Measurements from ENCODE around the gene TIPRL. TPM values are rescaled to one million over a fixed set of nuclear protein-coding genes. Genes with fewer than 3 reads are reported as not detected.
A peak's percentile ranks its signal among the peaks of the same experiment; 100 is the strongest.

The TIPRL gene
- total RNA-seq, 1 donor from 2014 or later: 23.7 TPM

GRCh38 chr1:168234846-168235547 is 56.2 kb downstream of the TIPRL start:
- intact Hi-C loops (cut with DNase I): no loop called here
- Histone ChIP-seq H3K4me1 (peaks cover 32% of the 10 kb centered on the region), H3K27me3 (ENCODE audit: low read depth) (no peaks in the 10 kb centered on the region), H3K36me3 (peaks cover 95% of the 10 kb centered on the region), H3K4me3 (no peak overlapping the region), H3K9me3 (no peaks in the 10 kb centered on the region), H3K27ac (no peak overlapping the region)
- ATAC-seq: peak; percentile 74 to 79
- peak; percentile 57 for TF ChIP-seq CTCF (IDR thresholded peaks at IDR 0.05)
- DNase-seq: no peak

GRCh38 chr1:168235548-168235885 is 56.8 kb downstream of the TIPRL start:
- no peak for TF ChIP-seq CTCF (IDR thresholded peaks at IDR 0.05)
- H3K36me3 ChIP-seq: peaks cover 99% of the 10 kb centered on the region
- no peak for DNase-seq
- no peaks in the 10 kb centered on the region for H3K27me3 ChIP-seq (ENCODE audit: low read depth)
- peak in 1 of 2 donors; percentile 14 for ATAC-seq
- intact Hi-C loops (cut with DNase I): no loop called here
- H3K9me3 ChIP-seq: no peaks in the 10 kb centered on the region
- H3K4me3 ChIP-seq: no peak overlapping the region
- peaks cover 27% of the 10 kb centered on the region for H3K4me1 ChIP-seq
- no peak overlapping the region for H3K27ac ChIP-seq

GRCh38 chr1:168235937-168236336 is 57.2 kb downstream of the TIPRL start:
- Histone ChIP-seq H3K4me3 (no peak overlapping the region), H3K9me3 (no peaks in the 10 kb centered on the region), H3K36me3 (peaks cover 99% of the 10 kb centered on the region), H3K4me1 (peaks cover 23% of the 10 kb centered on the region), H3K27ac (no peak overlapping the region), H3K27me3 (ENCODE audit: low read depth) (no peaks in the 10 kb centered on the region)
- DNase-seq (no peak), ATAC-seq (no peak)
- intact Hi-C loops (cut with DNase I): no loop called here
- no peak for TF ChIP-seq CTCF (IDR thresholded peaks at IDR 0.05)

GRCh38 chr1:168236836-168237611 is 58.3 kb downstream of the TIPRL start:
- Histone ChIP-seq H3K4me3 (no peak overlapping the region), H3K9me3 (no peaks in the 10 kb centered on the region), H3K27me3 (ENCODE audit: low read depth) (no peaks in the 10 kb centered on the region), H3K27ac (no peak overlapping the region), H3K4me1 (peaks cover 19% of the 10 kb centered on the region), H3K36me3 (peaks cover 99% of the 10 kb centered on the region)
- ATAC-seq: no peak
- TF ChIP-seq CTCF (IDR thresholded peaks at IDR 0.05): no peak
- DNase-seq: no peak
- intact Hi-C loops (cut with DNase I): no loop called here

GRCh38 chr1:168243198-168243597 is 64.4 kb downstream of the TIPRL start:
- intact Hi-C loops (cut with DNase I): no loop called here
- Histone ChIP-seq H3K36me3 (peaks cover 95% of the 10 kb centered on the region), H3K9me3 (no peaks in the 10 kb centered on the region), H3K27ac (peak overlapping the region; percentile 68), H3K4me1 (peaks cover 25% of the 10 kb centered on the region), H3K4me3 (no peak overlapping the region), H3K27me3 (ENCODE audit: low read depth) (no peaks in the 10 kb centered on the region)
- no peak for DNase-seq
- no peak for TF ChIP-seq CTCF (IDR thresholded peaks at IDR 0.05)
- ATAC-seq: peak; percentile 55 to 77
